NCI-H146 treated with DMSO at 0.1 percent for 48 hours (cell line): ENCODE data around the gene TFCP2.

Experiments used
- DNase-seq: peaks from one replicate; lab custom pipeline; 2025; ENCODE audit not compliant: unreplicated experiment; lab: John Stamatoyannopoulos, UW

TFCP2 gene

DNA sequence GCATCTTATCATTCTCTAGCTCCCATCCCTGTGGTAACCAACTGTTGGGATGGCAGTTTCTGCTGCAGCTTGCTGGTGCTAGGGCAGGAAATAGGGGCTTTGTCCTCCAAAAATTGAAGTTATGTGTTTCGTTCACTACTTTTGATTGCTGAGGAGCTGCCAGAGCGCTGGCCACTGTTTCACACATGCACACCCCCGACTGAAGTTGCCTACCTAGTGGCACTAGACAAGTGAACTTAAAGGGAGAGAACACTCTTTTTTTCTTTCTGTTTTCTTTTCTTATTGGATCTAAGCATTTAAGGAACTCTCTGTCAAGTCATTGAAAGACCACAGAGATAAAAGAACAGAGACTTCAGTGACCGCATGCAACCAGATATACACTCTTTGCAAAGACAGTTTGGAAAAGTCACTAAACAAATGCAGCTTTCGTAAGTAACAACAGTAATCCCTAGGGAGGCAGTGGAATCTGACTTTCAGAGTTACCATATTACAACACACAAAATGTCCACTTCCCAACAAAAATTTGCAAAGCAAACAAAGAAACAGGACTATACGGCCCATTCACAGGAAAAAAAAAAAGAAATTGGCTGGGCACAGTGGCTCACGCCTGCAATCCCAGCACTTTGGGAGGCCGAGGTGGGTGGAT is 12.0 kb downstream of the TFCP2 start:
- DNase-seq = no peak

DNA sequence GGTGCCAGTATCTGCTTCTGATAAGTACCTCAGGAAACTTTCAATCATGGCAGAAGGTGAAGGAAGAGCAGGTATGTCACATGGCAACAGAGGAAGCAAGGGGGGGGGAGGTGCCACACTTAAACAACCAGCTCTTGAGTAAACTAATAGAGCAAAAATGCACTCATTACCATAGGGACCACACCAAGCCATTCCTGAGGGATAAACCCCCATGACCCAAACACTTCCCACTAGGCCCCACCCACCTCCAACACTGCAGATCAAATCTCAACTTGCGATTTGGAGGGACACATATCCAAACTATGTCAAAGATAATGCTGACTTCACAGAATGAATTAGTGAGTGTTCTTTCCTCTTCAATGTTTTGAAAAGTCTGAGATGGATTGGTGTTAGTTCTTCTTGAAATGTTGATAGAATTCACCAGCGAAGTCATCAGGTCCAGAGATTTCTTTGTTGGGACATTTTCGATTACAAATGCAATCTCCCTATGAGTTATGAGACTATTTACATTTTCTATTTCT is 16.6 kb downstream of the TFCP2 start:
- DNase-seq = no peak

DNA sequence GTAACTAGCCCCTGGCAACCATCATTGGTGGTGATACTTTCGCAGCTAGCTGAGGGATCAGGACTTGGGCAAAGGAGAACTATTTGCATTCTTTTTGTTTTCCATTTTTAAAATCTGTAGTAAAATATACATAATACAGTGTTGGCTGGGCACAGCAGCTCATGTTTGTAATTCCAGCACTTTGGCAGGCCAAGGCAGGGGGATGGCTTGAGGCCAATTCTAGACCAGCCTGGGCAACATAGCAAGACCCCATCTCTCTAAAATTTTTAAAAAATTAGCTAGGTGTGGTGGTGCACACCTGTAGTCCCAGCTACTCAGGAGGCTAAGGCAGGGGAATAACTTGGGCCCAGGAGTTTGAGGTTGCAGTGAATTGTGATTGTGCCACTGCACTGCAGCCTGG is 20.0 kb downstream of the TFCP2 start:
- no peak for DNase-seq

DNA sequence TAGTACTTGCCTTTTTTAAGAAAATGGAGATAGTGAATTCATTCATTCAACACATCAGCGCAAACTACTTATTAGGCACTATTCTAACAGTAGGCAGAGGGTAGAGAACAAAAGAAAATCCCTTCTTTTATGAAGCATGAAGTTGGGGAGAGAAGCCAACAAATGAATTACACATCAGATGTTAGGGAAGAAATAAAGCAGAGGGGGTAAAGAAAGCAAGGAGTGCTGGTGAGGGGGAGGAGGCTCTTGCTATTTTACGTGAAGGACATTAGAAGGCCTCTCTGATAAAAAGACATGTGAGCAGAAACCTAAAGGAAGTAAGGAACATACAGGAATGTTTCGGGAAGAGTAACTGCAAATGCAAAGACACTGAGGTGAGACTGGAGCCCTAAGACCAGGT is 22.2 kb downstream of the TFCP2 start:
- DNase-seq = no peak

DNA sequence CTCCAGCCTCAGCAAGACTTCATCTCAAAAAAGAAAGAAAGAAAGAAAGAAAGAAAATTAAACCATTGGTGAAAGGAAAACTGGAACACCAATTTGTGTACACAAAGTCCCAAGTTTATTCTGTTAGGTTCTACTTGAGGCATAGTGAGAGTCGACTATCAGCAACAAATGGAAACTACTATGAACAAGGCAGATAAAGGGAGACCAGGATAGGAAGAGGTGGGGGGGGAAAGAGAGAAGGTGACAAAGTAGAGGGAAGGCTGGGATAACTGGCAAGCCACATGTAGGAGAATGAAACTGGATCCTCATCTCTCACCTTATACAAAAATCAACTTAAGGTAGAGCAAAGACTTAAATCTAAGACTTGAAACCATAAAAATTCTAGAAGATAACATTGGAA is 25.6 kb downstream of the TFCP2 start:
- DNase-seq = no peak

DNA sequence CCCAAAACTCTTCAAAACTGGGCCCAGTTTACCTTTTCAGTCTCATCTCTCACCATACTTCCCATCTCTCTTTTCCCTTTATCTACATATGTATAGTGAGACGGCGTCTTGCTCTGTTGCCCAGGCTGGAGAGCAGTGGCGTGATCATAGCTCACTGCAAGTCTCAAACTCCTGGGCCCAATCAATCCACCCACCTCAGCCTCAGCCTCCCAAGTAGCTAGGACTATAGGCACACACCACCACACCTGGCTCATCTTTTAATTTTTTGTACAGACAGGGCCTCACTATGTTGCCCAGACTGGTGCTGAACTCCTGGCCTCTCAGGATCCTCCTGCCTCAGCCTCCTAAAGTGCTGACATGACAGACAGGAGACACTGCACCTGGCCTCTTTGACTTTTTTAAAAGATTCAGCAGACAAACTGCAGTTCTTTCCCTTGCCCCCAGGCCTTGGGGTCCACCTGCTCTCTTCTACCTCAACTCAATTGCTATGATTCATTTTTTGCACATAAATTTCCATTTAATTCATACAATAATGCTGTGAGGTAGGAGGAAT is 33.6 kb downstream of the TFCP2 start:
- DNase-seq = no peak

DNA sequence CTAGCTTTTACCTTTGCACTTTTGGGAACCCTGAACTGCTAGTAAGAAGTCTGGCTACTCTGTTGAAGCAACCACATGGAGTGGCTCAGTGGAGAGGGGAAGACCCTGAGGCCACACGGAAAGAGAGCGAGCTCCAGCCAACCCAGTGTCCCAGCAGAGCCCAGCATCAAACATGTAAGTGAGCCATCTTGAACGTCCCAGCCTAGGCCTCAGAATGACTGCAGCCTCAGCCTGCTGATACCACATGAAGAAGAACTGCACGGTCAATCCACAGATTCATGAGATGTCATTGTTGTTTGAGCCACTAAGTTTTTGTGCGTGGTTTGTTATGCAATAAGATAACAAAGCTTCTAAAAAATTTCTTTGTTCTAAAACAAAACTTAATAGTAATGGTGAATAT is 40.2 kb downstream of the TFCP2 start:
- no peak for DNase-seq

DNA sequence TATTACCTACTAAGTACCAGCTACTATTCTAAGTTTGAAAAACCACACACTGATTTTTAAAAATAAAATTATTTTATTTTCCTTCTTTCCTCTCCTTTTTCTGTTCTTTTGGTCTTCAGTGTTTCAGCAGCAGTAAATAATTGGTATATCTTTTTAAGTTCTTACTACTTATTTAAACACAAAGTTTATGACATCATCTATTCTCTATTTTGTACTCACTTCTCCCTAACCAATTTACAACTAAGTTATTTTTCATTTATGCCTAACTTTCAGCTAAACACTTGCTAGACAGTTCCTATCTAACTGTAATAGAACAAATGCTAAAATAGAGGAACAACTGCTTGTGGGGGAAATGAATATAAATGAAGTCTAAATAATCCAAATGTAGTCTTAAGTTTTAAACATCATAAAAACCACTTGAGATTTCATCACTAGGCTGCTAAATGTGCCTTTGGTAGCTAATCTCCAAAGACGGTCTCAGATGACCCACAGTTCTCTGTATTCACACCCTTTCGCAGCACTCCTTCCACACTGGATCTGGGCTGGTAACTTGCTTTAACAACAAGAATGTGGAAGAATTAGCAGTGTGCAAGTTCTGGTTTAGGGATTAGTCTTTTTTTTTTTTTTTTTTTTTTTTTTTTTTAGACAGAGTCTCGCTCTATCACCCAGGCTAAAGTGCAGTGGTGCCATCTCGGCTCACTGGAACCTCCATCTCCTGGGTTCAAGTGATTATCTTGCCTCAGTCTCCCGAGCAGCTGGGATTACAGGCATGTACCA is 41.0 kb downstream of the TFCP2 start:
- DNase-seq = no peak

DNA sequence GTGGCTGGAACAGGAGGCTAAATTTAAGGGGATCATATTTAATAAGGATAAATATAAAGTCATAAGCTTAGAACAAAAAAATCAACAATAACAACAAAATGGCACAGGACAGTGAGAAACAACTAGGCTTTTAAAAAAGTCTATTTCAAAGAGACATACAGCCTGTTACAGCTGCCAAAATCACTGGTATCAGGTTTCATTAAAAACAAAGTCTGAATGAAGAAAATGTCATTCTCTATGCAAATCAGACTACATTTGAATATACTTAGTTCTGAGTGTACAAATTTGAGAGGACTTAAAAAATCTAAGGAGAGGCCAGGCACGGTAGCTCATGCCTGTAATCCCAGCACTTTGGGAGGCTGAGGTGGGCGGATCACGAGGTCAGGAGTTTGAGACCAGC is 44.0 kb downstream of the TFCP2 start:
- no peak for DNase-seq

DNA sequence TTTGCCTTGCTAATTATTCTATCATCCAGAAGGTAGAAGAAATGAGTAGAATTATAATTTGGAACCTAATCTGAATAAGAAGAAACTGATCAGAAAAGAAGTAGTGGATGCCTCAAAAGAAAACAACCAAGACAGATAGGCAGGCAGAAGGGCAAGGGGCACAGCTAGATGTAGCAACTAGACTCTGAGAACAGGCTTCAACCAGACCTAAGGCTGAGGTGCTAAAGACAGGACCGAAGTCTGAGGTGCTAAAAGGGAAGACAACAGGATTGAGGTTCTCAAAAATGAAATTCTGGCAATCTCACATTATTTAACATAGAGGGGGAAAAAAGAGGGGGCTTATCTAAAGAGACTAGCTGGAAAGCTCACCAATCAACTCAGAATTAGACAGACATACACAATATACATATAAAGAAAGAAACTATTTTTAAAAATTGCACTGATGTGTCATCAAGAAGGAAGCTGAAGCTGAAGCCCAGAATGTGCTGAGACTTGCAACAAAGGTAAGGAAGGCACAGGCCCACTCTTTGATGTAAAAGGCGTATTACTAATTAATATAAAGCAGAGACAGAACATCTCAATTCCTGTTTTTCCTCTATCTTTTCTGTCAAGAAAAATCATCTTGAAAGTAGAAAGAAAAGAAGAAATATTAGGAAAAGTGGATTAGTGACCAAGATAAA is 45.7 kb downstream of the TFCP2 start:
- DNase-seq = no peak

DNA sequence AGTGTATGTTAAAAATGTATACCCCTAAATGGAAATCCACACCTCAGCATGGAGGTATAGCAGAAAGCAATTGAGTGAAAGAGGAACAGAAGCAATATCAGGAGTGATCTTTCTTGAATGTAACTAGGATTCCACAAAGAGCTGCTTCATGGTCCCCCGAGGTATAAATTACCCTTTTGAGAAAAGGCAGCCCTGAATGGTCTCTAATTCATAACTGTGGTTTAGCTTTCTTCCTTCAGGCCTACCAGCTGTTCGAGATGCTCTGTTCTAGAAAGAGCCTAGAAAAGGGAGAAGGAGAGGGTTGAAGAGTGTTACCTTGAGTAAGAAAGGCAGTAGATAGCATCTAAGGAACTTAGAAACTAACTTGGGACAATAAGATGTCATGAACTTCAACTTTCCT is 46.6 kb downstream of the TFCP2 start:
- DNase-seq = no peak

DNA sequence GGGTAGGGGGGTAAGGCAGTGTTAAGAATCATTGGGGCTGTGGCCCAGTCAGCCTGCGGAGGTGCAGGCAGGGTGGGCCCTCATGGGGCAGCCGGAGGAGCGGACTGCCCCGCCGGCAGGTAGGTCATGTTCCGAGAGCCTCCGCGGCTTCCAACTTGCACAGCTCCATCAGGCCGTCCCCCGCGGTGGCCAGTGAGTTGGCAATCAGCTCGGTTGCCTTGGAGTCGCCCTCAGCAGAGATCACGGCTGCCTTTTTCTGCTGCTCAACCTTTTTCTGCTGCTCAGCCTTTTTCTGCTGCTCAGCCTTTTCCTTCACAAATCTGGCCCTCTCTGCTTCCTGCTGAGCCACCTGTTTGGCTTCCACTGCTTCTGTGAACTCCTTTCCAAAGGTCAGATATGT is 48.4 kb downstream of the TFCP2 start:
- no peak for DNase-seq

DNA sequence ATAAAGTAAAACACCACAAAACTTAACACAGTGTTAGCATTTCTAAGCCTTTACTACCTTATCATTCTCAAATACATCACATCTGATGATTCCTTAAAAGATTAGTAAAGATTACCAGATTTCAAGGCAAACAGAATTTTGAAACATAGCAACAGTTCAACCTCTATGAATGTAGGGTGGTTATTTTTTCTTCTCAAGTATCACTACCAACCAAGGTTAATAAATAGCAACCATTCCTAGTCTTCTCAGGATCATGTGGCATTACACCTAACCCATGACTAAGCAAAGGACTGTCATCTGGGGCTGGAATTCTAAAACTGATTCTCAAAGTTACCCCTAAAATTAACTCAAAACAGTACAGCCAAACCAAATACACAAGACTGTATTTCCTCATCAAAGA is 50.1 kb downstream of the TFCP2 start:
- DNase-seq = no peak

DNA sequence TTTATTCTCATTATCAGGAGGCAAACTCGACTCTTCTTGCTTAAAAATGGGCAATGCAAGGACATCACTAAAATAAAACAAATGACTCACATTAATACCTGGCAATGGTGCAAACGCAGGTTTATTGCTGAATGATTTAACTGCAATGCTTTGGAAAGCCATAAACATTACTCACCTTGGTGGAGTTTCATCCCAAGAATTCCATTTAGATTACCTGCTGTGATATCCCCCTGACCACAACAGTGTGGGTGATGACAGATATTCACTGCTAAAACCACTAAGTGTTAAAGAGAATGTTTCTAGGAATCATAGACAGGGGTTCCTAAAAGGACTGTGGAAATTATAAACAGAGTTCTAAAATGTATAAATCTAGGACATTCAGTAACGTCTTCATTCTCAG is 54.2 kb downstream of the TFCP2 start:
- DNase-seq = no peak

DNA sequence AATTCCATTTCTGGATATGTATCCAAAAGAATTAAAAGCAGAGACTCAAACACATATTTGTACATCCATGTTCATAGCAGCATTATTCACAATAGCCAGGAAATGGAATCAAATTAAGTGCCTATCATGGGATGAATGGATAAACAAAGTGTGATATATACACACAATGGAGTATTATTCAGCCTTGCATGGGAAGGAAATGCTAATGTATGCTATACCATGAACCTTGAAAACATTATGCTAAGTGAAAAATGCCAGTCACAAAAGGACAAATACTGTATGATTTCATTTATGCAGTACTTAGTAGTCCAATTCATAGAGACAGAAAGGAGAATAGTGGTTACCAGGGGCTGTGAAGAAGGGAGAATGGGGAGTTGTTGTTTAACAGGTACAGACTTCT is 57.4 kb downstream of the TFCP2 start:
- no peak for DNase-seq

DNA sequence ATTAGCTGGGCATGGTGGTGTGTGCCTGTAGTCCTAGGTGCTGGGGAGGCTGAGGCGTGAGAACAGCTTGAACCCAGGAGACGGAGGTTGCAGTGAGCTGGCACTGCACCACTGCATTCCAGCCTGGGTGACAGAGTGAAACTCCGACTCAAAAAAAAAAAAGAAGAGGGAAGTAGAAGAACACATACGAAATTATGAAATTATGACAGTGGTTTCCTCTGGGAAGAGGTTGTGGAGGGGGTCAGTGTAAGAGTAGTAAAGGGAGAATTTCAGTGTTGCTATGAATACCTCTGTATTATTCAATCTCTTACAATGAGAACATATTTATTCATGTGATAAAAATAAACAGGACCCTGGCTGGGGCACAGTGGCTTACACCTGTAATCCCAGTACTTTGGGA is 64.8 kb downstream of the TFCP2 start:
- no peak for DNase-seq

DNA sequence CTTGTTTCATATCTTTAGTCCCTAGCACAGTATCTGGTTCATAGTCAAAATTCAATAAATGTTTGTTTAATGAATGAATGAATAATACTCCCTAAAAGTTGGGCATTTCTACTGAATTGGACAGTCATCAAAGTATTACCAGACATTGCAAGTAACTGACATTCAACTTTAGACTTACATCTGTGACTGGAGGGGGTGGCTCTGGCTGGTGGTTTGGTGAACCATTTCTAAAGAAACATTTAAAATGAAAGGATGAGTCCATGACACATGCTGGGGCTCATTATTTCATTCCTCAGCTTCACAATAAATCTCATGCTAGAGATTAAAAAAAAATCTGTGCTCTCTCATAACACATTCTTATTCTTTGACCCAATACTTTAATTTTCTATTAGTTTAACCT is 69.0 kb downstream of the TFCP2 start:
- no peak for DNase-seq

DNA sequence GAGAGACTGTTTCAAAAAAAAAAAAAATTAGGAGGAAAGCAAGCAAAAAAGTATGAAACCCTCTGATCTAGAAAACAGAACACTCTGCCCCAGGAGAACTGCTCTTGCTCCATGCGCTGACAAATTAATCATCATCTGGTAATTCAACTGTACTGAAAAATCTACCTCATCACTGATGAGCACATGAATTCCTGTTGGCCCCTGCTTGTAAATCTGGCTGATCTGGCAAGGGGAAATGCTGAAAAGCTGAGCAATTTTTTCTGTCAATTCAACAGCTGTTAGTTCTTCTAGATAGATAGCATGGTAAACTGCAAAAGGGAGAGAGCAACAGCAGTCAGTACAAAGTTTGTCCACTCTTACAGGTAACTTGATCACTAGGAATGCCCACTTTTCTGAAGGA is 74.3 kb downstream of the TFCP2 start:
- DNase-seq = no peak

DNA sequence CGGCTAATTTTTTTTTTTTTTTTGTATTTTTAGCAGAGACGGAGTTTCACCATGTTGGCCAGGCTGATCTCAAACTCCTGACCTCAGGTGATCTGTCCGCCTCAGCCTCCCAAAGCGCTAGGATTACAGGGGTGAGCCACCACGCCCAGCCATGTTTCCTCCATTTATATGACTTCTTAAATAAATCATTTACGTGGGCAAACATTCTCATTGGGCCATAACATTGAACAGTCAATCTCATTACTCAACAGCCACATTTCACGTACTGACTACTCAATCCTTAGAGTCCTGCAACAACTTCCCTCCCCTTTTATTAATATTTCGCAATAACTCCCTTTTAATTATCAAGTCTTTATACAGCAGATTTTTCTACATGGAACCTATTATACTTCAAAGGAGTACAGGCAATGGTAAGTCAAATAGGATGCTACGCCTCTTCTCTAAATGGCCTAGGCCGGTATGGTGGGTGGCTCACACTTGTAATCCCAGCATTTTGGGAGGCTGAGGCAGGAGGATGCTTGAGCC is 82.2 kb downstream of the TFCP2 start:
- DNase-seq = no peak

DNA sequence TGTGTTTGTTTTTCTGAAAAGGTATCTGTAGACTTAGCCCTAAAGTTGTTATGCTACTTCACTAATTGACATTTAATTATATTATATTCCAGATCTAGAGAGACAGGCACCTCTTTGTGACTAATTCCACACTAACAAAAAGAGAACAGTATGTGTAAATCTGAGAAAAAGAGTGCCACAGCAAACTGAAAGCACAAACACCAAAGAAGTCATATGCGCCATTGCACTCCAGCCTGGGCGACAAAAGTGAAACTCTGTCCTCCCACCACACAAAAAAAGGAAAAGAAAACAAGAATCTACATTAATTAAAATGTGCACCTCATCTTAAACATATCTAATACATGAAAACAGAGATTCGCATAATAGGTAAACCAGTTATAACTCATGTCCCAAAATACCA is 85.1 kb downstream of the TFCP2 start:
- DNase-seq = no peak

DNA sequence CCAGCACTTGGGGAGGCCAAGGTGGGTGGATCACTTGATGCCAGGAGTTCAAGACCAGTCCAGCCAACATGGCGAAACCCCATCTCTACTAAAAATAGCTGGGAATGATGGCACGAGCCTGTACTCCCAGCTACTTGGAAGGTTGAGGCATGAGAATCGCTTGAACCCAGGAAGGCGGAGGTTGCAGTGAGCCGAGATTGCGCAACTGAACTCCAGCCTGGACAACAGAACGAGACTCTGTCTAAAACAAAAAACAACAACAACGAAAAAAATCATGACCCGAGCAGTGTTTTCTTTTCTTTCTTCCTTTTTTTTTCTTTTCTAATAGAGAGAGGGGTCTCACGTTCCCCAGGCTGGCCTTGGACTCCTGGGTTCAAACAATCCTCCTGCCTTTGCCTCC is 86.0 kb downstream of the TFCP2 start:
- DNase-seq = no peak

DNA sequence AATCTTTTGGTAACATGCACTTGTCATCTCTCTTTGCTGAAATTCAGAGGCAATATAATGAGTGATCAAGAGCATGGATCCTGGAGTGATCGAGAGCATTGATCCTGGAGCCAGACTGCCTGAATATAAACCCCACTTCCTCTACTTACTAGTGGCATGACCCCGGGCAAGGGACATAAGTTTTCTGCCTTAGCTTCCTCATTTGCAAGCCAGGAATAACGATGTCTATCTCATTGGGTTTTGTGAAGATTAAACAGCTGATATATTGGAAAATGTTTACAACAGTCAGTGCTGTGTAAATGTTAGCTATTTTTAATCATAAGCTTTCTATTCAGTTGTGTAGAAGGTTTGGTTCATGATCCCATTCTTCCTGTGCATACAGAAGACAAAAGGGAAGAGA is 87.2 kb downstream of the TFCP2 start:
- DNase-seq = no peak
